Mucosa of descending colon (tissue), 3 donors: ENCODE results near the gene FOCAD. TPM values are rescaled to one million over a fixed set of nuclear protein-coding genes. Genes with fewer than 3 reads are reported as not detected.

Experiments
- ATAC-seq: fragments of 200-7000 bp; cut with Tn5 transposase; one replicate; pipeline ENCODE4 v1.9.1; 2020; ENCODE audit warnings: mild to moderate bottlenecking, moderate library complexity
- DNase-seq, 3 donors: peaks; one replicate each; pipeline ENCODE4 v3.0.0-alpha.2; 2020
- H3K36me3 ChIP-seq: fragments of 200-600 bp; one replicate; pipeline ENCODE4 v1.8.0; 2021; ENCODE audit warnings: low read depth, mild to moderate bottlenecking
- H3K4me1 ChIP-seq: fragments of 200-600 bp; one replicate; pipeline ENCODE4 v1.8.0; 2021; ENCODE audit warnings: low read depth, mild to moderate bottlenecking
- H3K4me3 ChIP-seq: fragments of 200-600 bp; one replicate; pipeline ENCODE4 v1.8.0; 2021; ENCODE audit warnings: mild to moderate bottlenecking
- H3K9me3 ChIP-seq: fragments of 200-600 bp; one replicate; pipeline ENCODE4 v1.8.0; 2021; ENCODE audit warnings: mild to moderate bottlenecking
- intact Hi-C, 2 donors: fragments of 100-400 bp; cut with DNase I in 1 of 2; cut with micrococcal nuclease in 1 of 2; formaldehyde crosslinking; loops; one replicate each; pipeline versions ENCODE4 v1.11.0 to v1.11.1; 2022; cut with DNase I, micrococcal nuclease
- total RNA-seq, 3 donors: library from RNA; stranded (reverse); fragmentation: NEBNext Ultra II Directional in 2 of 3; extraction: Animal tissue kit (Norgen Biotek cat#: 25700) in 2 of 3; gene quantifications; one replicate each; pipeline versions ENCODE4 v1.2.1 to v1.2.4, GENCODE V29; 2021 to 2023
- TF ChIP-seq, protein P1 (sequence below): fragments of 200-600 bp; IDR thresholded peaks from one replicate; pipeline ENCODE4 v1.8.0; 2022; ENCODE audit warnings: antibody characterized with exemption, mild to moderate bottlenecking
- donor health status: DM: no; HTN: no; CAD: no; lungs with moderate emphysema.
- donor health status: DM: no; HTN: no; CAD: no.
- donor health status: DM: no; HTN: yes; CAD: no.

The FOCAD gene
- total RNA-seq, 3 donors from 2014 or later: 26.6 to 30.3 (median 26.9) TPM

DNA sequence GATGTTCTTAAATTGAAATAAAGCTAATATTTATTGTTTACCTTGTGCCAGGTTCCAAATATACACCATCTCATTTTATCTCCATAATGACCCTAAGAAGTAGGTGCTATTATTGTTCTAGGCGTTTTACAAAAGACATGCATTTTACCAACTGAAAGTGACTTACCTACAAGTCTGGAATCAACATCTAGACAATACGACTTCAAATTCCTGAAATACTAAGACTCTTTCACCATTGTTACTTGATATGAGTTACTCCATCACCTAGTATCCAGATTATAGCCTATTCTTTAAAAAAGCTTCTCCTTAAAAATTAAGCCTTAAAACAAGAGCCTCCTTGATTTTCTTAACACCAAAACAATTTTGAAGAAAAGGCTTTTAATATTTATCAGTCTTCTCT is 334.1 kb downstream of the FOCAD start:
- TF ChIP-seq, protein P1, sequence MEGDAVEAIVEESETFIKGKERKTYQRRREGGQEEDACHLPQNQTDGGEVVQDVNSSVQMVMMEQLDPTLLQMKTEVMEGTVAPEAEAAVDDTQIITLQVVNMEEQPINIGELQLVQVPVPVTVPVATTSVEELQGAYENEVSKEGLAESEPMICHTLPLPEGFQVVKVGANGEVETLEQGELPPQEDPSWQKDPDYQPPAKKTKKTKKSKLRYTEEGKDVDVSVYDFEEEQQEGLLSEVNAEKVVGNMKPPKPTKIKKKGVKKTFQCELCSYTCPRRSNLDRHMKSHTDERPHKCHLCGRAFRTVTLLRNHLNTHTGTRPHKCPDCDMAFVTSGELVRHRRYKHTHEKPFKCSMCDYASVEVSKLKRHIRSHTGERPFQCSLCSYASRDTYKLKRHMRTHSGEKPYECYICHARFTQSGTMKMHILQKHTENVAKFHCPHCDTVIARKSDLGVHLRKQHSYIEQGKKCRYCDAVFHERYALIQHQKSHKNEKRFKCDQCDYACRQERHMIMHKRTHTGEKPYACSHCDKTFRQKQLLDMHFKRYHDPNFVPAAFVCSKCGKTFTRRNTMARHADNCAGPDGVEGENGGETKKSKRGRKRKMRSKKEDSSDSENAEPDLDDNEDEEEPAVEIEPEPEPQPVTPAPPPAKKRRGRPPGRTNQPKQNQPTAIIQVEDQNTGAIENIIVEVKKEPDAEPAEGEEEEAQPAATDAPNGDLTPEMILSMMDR: no peak
- no peak for ATAC-seq
- no peaks in the 10 kb centered on the region for H3K36me3 ChIP-seq
- H3K9me3 ChIP-seq: no peaks in the 10 kb centered on the region
- intact Hi-C loops: no loop called here
- H3K4me3 ChIP-seq: no peak overlapping the region
- H3K4me1 ChIP-seq: no peaks in the 10 kb centered on the region
- no peak for DNase-seq

DNA sequence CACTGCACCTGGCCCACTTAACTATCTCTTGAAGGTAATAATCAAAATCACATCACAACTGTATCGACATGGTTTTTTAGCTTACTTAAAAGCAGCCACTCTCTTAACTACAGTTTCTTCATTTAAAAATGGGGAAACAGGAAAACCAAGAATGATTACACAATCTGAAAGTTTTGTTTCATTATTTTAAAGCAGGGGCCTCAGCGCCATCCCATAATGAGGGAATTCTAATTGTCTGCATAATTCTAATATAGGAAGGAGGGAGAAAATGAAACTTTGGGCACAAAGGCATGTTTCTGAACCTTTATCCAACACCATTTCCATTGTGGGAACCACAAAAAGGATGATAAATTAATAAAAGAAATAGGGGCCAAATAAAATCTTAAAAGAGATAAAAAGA is 339.8 kb downstream of the FOCAD start:
- H3K4me3 ChIP-seq: no peak overlapping the region
- intact Hi-C loops: no loop called here
- ATAC-seq (no peak), DNase-seq (no peak)
- H3K4me1 ChIP-seq: no peaks in the 10 kb centered on the region
- TF ChIP-seq, protein P1: no peak
- no peaks in the 10 kb centered on the region for H3K9me3 ChIP-seq
- no peaks in the 10 kb centered on the region for H3K36me3 ChIP-seq

DNA sequence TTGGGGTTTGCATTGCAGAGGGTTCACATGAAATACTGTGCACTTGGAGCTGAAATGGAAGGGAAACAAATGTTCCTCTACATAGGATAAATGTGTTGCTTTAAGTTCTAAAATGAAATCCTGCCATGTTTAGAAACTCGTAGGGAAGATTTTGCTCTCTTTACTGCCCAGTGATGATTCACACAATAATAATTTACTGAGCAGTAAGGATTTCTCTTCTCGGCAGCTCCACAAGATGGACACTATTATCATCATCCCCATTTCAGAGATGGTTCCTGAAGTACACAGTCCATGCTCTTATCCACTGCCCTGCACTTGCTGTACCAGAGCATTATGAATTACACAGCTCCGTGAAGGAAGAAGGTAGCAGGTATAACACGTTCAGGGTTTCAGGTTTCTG is 343.2 kb downstream of the FOCAD start:
- DNase-seq: no peak
- H3K4me1 ChIP-seq: no peaks in the 10 kb centered on the region
- no peak overlapping the region for H3K4me3 ChIP-seq
- no peaks in the 10 kb centered on the region for H3K9me3 ChIP-seq
- ATAC-seq: no peak
- intact Hi-C loops: no loop called here
- H3K36me3 ChIP-seq: no peaks in the 10 kb centered on the region
- TF ChIP-seq, protein P1: no peak

DNA sequence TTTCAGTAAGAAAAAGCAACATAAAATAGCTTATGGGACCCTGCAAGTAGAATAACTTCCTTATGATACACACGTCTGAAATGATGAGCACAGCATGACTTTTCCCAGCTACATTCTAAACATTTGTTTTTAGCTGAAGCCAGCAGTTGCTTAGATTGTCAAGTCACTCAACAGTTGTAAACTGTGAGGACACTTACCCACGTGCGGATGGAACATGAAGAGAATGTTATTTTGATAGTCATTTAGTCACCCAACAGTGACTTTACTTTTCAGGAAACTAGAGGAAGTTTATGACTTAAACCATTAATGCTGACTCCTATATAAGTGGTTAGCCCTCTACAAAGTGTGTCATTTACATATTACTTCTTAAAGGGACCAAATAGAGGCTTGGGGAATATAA is 344.4 kb downstream of the FOCAD start:
- Histone ChIP-seq H3K36me3 (no peaks in the 10 kb centered on the region), H3K4me1 (no peaks in the 10 kb centered on the region), H3K4me3 (no peak overlapping the region), H3K9me3 (no peaks in the 10 kb centered on the region)
- ATAC-seq (no peak), DNase-seq (no peak)
- TF ChIP-seq, protein P1: no peak
- intact Hi-C loops: no loop called here

DNA sequence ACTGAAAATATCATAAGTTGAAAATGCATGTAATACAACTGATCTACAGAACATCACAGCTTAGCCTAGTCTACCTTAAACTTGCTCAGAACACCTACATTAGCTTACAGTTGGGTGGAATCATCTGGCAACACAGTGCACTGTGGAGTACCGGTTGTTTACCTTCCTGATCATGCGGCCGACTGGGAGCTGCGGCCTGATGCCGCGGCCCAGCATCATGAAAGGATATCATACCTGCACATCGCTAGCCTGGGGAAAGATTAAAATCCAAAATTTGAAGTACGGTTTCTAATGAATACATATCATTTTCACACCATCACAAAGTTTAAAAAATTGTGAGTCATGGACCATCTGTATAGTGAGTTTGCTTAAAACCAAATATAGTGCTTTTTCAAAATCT is 345.6 kb downstream of the FOCAD start:
- H3K4me3 ChIP-seq: no peak overlapping the region
- H3K4me1 ChIP-seq: no peaks in the 10 kb centered on the region
- intact Hi-C loops: no loop called here
- H3K36me3 ChIP-seq: no peaks in the 10 kb centered on the region
- no peak for DNase-seq
- no peaks in the 10 kb centered on the region for H3K9me3 ChIP-seq
- TF ChIP-seq, protein P1: no peak
- ATAC-seq: no peak

DNA sequence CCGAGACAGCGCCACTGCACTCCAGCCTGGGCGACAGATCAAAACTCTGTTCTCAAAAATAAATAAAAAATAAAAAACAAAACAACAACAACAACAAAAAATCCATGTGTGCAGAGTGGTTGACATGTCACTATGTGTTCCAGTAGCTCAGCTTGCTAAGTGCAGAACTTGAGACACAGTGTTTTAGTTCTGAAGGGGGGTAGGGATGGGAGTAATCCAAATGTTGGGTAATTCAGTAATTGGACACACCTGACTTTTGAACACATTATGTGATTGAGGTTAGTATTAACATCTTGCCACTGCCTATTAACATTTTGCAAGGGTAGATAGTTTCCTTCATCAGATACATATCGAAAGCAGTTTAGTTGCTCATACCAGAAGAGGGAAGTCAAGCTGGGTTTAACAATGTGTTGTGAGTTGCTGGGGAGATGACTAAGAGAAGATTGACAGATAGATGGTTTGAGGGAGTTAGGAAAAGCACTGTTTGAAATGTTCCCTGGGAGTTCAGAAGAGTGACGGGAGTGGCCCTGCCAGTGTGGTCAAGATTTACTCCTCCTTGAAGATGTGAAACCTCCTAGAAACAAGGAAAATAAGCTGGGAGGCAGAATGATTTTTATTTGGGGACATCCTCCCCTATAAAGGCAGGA is 346.5 kb downstream of the FOCAD start:
- DNase-seq (peak in 1 of 3 donors; percentile 6), ATAC-seq (peak; percentile 67)
- Histone ChIP-seq H3K4me1 (no peaks in the 10 kb centered on the region), H3K4me3 (no peak overlapping the region), H3K36me3 (no peaks in the 10 kb centered on the region), H3K9me3 (no peaks in the 10 kb centered on the region)
- TF ChIP-seq, protein P1: no peak
- intact Hi-C loops: no loop called here
